CD8-positive, alpha-beta memory T cell (primary cell): ENCODE data around the gene DPPA2. TPM values are rescaled to one million over a fixed set of nuclear protein-coding genes. Genes with fewer than 3 reads are reported as not detected.

Experiments
- CTCF ChIA-PET: fragments of 350-600 bp; sonication (Branson Sonifier 250); formaldehyde crosslinking; loops from one replicate; lab custom pipeline; 2021; ENCODE audit warnings: antibody characterized with exemption; lab: Charles Lee
- POLR2A ChIA-PET: fragments of 350-600 bp; sonication (Branson Sonifier 250); formaldehyde crosslinking; loops from one replicate; lab custom pipeline; 2021; ENCODE audit warnings: antibody characterized with exemption; lab: Charles Lee
- DNase-seq, 5 donors: peaks; one replicate each; pipeline versions ENCODE4 v3.0.0 to v3.0.0-alpha.2; 2020 to 2022; ENCODE audit warnings: mixed read lengths in 1 of 5
- H3K27ac ChIP-seq: one replicate; pipeline ENCODE4 v1.7.0; 2013; ENCODE audit warnings: low read depth, mild to moderate bottlenecking, low read length, moderate library complexity
- H3K27me3 ChIP-seq: 2 replicates; pipeline ENCODE4 v1.7.0; 2013; ENCODE audit warnings: low read length, mild to moderate bottlenecking; ENCODE audit not compliant: insufficient read depth, poor library complexity, severe bottlenecking
- H3K36me3 ChIP-seq: 2 replicates; pipeline ENCODE4 v1.7.0; 2013; ENCODE audit warnings: mild to moderate bottlenecking, low read length, moderate library complexity; ENCODE audit not compliant: insufficient read depth
- H3K4me1 ChIP-seq: 2 replicates; pipeline ENCODE4 v1.7.0; 2013; ENCODE audit warnings: mild to moderate bottlenecking, low read length, moderate library complexity; ENCODE audit not compliant: insufficient read depth
- H3K4me3 ChIP-seq: 2 replicates; pipeline ENCODE4 v1.7.0; 2013; ENCODE audit warnings: mild to moderate bottlenecking, low read length
- H3K9me3 ChIP-seq: 2 replicates; pipeline ENCODE4 v1.7.0; 2013; ENCODE audit warnings: mild to moderate bottlenecking, low read length
- H3K27ac Mint-ChIP-seq, 8 donors: one replicate each; pipeline ENCODE4 v1.8.0; 2020 to 2021; ENCODE audit warnings: mixed read lengths in 8 of 8, mild to moderate bottlenecking in 6 of 8, inconsistent platforms in 3 of 8, moderate library complexity in 3 of 8
- H3K27me3 Mint-ChIP-seq, 2 donors: one replicate each; pipeline ENCODE4 v1.8.0; 2020 to 2021; ENCODE audit warnings: mixed read lengths in 2 of 2, mild to moderate bottlenecking in 1 of 2, moderate library complexity in 1 of 2
- H3K36me3 Mint-ChIP-seq, 3 donors: one replicate each; pipeline ENCODE4 v1.8.0; 2020 to 2021; ENCODE audit warnings: mixed read lengths in 3 of 3, inconsistent platforms in 1 of 3, mild to moderate bottlenecking in 1 of 3
- H3K4me1 Mint-ChIP-seq, 3 donors: one replicate each; pipeline ENCODE4 v1.8.0; 2020 to 2021; ENCODE audit warnings: mixed read lengths in 3 of 3, inconsistent platforms in 1 of 3, mild to moderate bottlenecking in 1 of 3
- H3K4me3 Mint-ChIP-seq, 7 donors: one replicate each; pipeline ENCODE4 v1.8.0; 2020 to 2021; ENCODE audit warnings: mixed read lengths in 7 of 7, mild to moderate bottlenecking in 6 of 7, moderate library complexity in 4 of 7, inconsistent platforms in 2 of 7
- H3K9me3 Mint-ChIP-seq, 5 donors: one replicate each; pipeline ENCODE4 v1.8.0; 2020 to 2022; ENCODE audit warnings: mixed read lengths in 5 of 5, mild to moderate bottlenecking in 3 of 5, moderate library complexity in 2 of 5, inconsistent platforms in 1 of 5
- polyA plus RNA-seq: library from polyadenylated mRNA; unstranded; fragments of 300-500 nt; fragmentation: Illumina TruSeq; gene quantifications from one replicate; pipeline ENCODE4 v1.2.3, GENCODE V29; 2021
- total RNA-seq, 2 experiments: library from RNA; stranded (reverse); gene quantifications; one replicate each; pipeline ENCODE4 v1.2.3, GENCODE V29; 2021

The DPPA2 gene
- total and polyA plus RNA-seq, 3 experiments from 2014 or later: not detected

DNA sequence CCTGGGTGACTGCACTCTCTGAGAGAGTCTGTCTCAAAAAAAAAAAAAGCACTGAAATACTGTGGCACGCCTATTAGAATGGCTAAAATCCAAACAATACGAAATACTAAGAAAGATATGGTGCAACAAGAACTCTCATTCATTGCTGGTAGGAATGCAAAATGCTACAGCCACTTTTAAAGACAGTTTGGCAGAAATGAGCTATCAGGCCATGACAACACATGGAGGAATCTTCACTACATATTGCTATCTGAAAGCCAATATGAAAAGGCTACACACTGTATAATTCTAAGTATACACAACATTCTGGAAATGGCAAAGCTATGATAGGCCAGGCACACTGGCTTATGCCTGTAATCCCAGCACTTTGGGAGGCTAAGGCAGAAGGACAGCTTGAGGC is 18.8 kb downstream of the DPPA2 start:
- DNase-seq: no peak
- POLR2A ChIA-PET: no interaction called here
- H3K4me3 Mint-ChIP-seq: no peak overlapping the region
- H3K36me3 Mint-ChIP-seq: no peaks in the 10 kb centered on the region
- CTCF ChIA-PET: no interaction called here
- peaks cover 0 to 1% (median 0%) of the 10 kb centered on the region in 5 donors for H3K9me3 Mint-ChIP-seq
- H3K27me3 Mint-ChIP-seq: no peaks in the 10 kb centered on the region
- no peak overlapping the region for H3K4me3 ChIP-seq
- no peak overlapping the region for H3K27ac Mint-ChIP-seq
- H3K4me1 ChIP-seq: no peaks in the 10 kb centered on the region
- no peak overlapping the region for H3K27ac ChIP-seq
- H3K27me3 ChIP-seq: no peaks in the 10 kb centered on the region
- H3K9me3 ChIP-seq: no peaks in the 10 kb centered on the region
- H3K36me3 ChIP-seq: no peaks in the 10 kb centered on the region
- H3K4me1 Mint-ChIP-seq: no peaks in the 10 kb centered on the region

DNA sequence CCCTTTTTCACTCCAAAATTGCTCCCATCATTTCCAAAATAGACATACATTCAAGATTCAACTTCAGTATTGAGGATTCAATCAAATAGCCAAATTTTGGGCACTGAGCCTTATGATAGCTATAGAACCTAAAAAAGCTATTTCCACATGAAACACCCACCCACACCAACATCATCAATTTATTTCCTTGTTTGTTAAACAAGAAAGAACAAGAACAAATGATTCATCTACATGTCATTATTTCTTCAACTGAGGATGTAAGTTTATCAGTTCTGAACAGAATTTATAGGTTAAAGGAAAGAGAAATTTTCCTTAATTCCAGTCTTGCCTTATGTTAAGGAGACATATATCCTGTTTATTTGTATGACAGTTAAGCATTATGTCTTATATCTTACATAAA is 32.2 kb downstream of the DPPA2 start:
- peaks cover 0 to 7% of the 10 kb centered on the region in 2 donors for H3K27me3 Mint-ChIP-seq
- no peak overlapping the region for H3K27ac Mint-ChIP-seq
- ChIA-PET POLR2A (no interaction called here), CTCF (no interaction called here)
- DNase-seq: no peak
- H3K9me3 ChIP-seq: no peaks in the 10 kb centered on the region
- no peaks in the 10 kb centered on the region for H3K36me3 Mint-ChIP-seq
- H3K4me1 Mint-ChIP-seq: no peaks in the 10 kb centered on the region
- H3K27me3 ChIP-seq: no peaks in the 10 kb centered on the region
- H3K36me3 ChIP-seq: no peaks in the 10 kb centered on the region
- no peaks in the 10 kb centered on the region for H3K9me3 Mint-ChIP-seq
- H3K4me3 Mint-ChIP-seq: no peak overlapping the region
- no peak overlapping the region for H3K27ac ChIP-seq
- H3K4me3 ChIP-seq: no peak overlapping the region
- H3K4me1 ChIP-seq: no peaks in the 10 kb centered on the region

DNA sequence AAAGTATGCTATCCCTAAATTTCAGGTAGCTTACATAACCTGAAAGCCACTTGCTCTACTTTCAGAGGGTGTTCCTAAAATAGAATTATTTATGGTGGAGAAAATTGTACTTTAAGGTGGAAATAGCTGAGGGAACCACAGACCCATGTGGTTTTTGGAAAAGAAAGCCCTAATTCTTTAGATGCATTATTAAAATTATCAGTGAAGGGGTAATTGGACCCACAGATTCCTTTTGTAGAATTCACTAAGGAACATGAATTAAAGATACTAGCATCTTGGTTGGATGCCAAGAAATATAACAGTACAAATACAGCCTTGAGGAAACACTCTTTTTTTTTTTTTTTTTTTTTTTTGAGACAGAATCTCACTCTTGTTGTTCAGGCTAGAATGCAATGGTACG is 37.8 kb downstream of the DPPA2 start:
- Histone ChIP-seq H3K9me3 (no peaks in the 10 kb centered on the region), H3K4me1 (no peaks in the 10 kb centered on the region), H3K36me3 (no peaks in the 10 kb centered on the region), H3K27ac (no peak overlapping the region), H3K4me3 (no peak overlapping the region), H3K27me3 (no peaks in the 10 kb centered on the region)
- Mint-ChIP-seq H3K27ac (no peak overlapping the region), H3K4me3 (no peak overlapping the region), H3K36me3 (no peaks in the 10 kb centered on the region), H3K27me3 (peaks cover 0 to 5% of the 10 kb centered on the region in 2 donors), H3K4me1 (no peaks in the 10 kb centered on the region), H3K9me3 (no peaks in the 10 kb centered on the region)
- no peak for DNase-seq
- POLR2A ChIA-PET: no interaction called here
- CTCF ChIA-PET: no interaction called here

DNA sequence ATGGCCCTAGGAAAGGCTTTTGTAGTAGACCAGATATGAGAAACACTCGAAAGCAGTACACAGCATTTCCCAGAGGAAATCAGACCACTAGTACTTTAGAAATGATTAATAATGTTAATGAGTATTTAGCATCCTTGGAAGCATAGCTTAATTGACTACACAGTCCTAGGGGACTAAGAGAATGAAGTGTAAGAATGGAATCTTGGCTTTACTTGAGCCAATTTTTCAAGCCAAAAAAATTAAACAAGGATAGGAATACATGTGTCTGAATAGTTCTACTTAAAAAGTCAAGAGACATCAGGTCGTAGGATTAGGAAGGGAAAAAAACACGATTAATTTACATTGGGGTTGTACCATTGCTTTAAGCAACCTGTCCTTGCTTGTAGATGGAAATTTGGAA is 38.2 kb downstream of the DPPA2 start:
- no peak overlapping the region for H3K4me3 ChIP-seq
- Mint-ChIP-seq H3K9me3 (no peaks in the 10 kb centered on the region), H3K4me3 (no peak overlapping the region), H3K27ac (no peak overlapping the region), H3K36me3 (no peaks in the 10 kb centered on the region), H3K27me3 (peaks cover 0 to 5% of the 10 kb centered on the region in 2 donors), H3K4me1 (no peaks in the 10 kb centered on the region)
- H3K4me1 ChIP-seq: no peaks in the 10 kb centered on the region
- H3K27me3 ChIP-seq: no peaks in the 10 kb centered on the region
- no peak overlapping the region for H3K27ac ChIP-seq
- DNase-seq: no peak
- no peaks in the 10 kb centered on the region for H3K36me3 ChIP-seq
- POLR2A ChIA-PET: no interaction called here
- CTCF ChIA-PET: no interaction called here
- no peaks in the 10 kb centered on the region for H3K9me3 ChIP-seq

DNA sequence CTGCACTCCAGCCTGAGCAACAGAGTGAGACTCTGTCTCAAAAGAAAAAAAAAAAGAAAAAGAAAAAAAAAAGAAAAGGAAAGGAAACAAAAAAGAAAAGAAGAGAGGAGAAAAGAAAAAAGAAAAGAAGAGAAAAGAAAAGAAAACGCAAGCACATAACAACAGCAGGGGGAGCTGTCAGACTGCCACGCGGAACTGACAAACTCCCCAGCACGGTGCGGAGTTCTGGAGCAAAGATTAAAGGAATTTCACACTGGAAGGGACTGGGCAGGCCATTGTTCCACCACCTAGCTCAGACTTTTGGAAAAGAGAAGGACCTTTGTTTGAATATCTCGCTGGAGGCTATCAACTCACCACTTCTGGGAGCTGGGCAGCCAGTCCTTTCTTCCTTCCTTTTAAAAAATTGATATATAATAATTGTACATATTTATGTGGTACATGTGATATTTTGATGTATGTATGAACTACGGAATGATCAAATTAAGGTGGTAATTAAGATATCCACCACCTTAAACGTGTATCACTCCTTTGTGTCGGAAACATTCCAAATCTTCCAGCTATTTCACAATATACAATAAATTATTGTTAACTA is 40.5 kb downstream of the DPPA2 start:
- Histone ChIP-seq H3K27ac (no peak overlapping the region), H3K4me1 (no peaks in the 10 kb centered on the region), H3K9me3 (no peaks in the 10 kb centered on the region), H3K36me3 (no peaks in the 10 kb centered on the region), H3K27me3 (no peaks in the 10 kb centered on the region), H3K4me3 (no peak overlapping the region)
- Mint-ChIP-seq H3K4me3 (no peak overlapping the region), H3K27ac (peak overlapping the region in 1 of 8 donors; percentile 19), H3K9me3 (no peaks in the 10 kb centered on the region), H3K36me3 (no peaks in the 10 kb centered on the region), H3K27me3 (peaks cover 3 to 8% of the 10 kb centered on the region in 2 donors), H3K4me1 (no peaks in the 10 kb centered on the region)
- no peak for DNase-seq
- CTCF ChIA-PET: no interaction called here
- POLR2A ChIA-PET: no interaction called here

DNA sequence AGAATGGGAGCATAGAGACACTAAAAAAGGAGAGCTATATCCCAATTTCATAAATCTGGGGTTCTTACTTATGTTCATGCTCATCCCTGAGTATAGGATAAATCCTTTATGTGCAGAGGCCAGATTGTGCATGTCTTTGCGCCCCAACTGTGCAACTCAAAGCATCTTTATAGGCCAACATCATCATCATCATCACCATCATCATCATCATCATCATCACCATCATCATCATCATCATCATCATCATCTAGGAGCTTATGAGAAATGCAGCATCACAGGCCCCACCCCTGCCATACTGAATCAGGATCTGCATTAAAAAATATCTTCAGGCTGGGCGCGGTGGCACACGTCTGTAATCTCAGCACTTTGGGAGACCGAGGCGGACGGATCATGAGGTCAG is 45.5 kb downstream of the DPPA2 start:
- ChIA-PET POLR2A (no interaction called here), CTCF (no interaction called here)

DNA sequence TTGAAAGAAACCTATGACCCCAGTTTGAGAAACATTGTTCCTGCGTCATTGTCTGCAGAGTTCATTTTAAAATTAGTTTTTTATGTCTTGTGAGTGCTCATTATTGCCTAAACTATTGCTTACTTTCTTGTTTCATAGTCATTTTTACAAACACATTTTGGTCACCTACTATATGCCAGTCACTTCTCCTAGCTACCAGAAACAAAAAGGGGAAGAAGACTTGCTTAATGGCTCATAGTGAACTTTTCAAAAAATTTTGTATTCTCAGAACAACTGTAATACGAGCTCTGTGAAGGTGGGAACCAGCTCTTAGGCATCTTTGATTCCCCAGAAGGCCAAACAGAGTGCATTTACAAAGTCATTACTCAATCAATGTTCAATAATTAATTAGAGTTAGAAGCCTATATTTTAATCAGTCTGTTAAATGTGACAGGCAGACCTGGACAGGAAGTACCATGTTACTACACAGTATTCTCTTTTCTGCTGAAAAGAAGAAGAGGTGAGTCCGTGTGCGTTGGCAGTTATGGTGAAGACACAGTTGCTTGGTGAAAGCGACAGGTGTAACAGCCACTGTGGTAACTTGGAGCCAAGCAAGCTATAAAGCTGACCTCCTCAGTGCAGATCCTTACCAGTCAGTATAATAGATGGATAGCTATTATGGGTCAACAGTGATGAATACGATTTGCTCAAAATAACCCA is 46.6 kb downstream of the DPPA2 start:
- CTCF ChIA-PET: no interaction called here

More for the DNA sequence above, 45.5 kb downstream of the DPPA2 start:
- Histone ChIP-seq H3K27me3 (no peaks in the 10 kb centered on the region), H3K4me1 (no peaks in the 10 kb centered on the region), H3K4me3 (no peak overlapping the region), H3K36me3 (no peaks in the 10 kb centered on the region), H3K9me3 (no peaks in the 10 kb centered on the region), H3K27ac (no peak overlapping the region)
- no peak for DNase-seq
- Mint-ChIP-seq H3K27ac (no peak overlapping the region), H3K36me3 (no peaks in the 10 kb centered on the region), H3K4me1 (no peaks in the 10 kb centered on the region), H3K9me3 (no peaks in the 10 kb centered on the region), H3K4me3 (no peak overlapping the region), H3K27me3 (peaks cover 3 to 9% of the 10 kb centered on the region in 2 donors)

DNA sequence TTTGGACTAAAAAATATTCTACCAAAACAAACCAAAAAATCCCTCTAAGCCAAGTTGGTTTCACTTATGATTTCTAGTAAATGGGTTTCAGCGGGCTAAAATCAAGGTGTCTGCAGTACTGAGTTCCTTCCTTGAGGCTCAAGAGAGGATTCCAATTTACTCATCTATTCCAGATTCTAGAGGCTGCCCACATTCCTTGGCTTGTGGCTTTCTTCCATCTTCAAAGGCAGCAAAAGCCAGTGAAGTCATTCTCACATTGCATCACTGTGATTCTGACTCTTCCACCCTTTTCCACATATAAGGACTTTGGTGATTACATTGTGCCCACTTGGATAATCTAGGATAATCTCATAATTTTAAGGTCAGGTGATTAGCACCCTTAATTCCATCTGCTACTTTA is 48.1 kb downstream of the DPPA2 start:
- H3K36me3 Mint-ChIP-seq: no peaks in the 10 kb centered on the region
- H3K9me3 ChIP-seq: no peaks in the 10 kb centered on the region
- ChIA-PET CTCF (no interaction called here), POLR2A (no interaction called here)
- no peak for DNase-seq
- no peak overlapping the region for H3K27ac Mint-ChIP-seq
- H3K9me3 Mint-ChIP-seq: no peaks in the 10 kb centered on the region
- no peaks in the 10 kb centered on the region for H3K36me3 ChIP-seq
- no peak overlapping the region for H3K4me3 Mint-ChIP-seq
- H3K27ac ChIP-seq: no peak overlapping the region
- H3K4me1 ChIP-seq: no peaks in the 10 kb centered on the region
- H3K4me3 ChIP-seq: no peak overlapping the region
- no peaks in the 10 kb centered on the region for H3K4me1 Mint-ChIP-seq
- no peaks in the 10 kb centered on the region for H3K27me3 ChIP-seq
- peaks cover 9% of the 10 kb centered on the region in 2 donors for H3K27me3 Mint-ChIP-seq

More for the DNA sequence above, 46.6 kb downstream of the DPPA2 start:
- no peak overlapping the region for H3K27ac Mint-ChIP-seq
- Histone ChIP-seq H3K9me3 (no peaks in the 10 kb centered on the region), H3K27me3 (no peaks in the 10 kb centered on the region), H3K27ac (no peak overlapping the region), H3K36me3 (no peaks in the 10 kb centered on the region), H3K4me1 (no peaks in the 10 kb centered on the region), H3K4me3 (no peak overlapping the region)
- DNase-seq: no peak
- H3K4me1 Mint-ChIP-seq: no peaks in the 10 kb centered on the region
- H3K27me3 Mint-ChIP-seq: peaks cover 3 to 9% of the 10 kb centered on the region in 2 donors
- no peaks in the 10 kb centered on the region for H3K36me3 Mint-ChIP-seq
- POLR2A ChIA-PET: no interaction called here
- no peak overlapping the region for H3K4me3 Mint-ChIP-seq
- no peaks in the 10 kb centered on the region for H3K9me3 Mint-ChIP-seq
